ENCODE data around the gene H2BW2. TPM values are rescaled to one million over a fixed set of nuclear protein-coding genes. Genes with fewer than 3 reads are reported as not detected.
"Not testable (repeated sequence)": the region's sequence is repeated elsewhere in the genome, so short reads cannot be mapped to it uniquely, and the experiment has no call there.

The H2BW2 gene
- total and polyA plus RNA-seq, 2 donors (not counting 1 experiment from before 2014, with no cell fraction given), result not detected

- H3K27ac ChIP-seq (ENCODE audit: insufficient read depth, low read length), result no peak overlapping the region
- no peaks in the 10 kb centered on the region for H4K20me1 ChIP-seq (ENCODE audit: control insufficient read depth, extremely low read depth, insufficient read depth, low read length)
- H3K79me2 ChIP-seq (ENCODE audit: control insufficient read depth, insufficient read depth, low read length), result no peaks in the 10 kb centered on the region
- no peaks in the 10 kb centered on the region for H3K27me3 ChIP-seq (ENCODE audit: control insufficient read depth, insufficient read depth, low read length)
- H3K9ac ChIP-seq (ENCODE audit: insufficient read depth, low read length), result no peak overlapping the region
- H3K4me3 ChIP-seq (replicated peaks in 1 of 4; ENCODE audit: control extremely low read depth in 1 of 4, insufficient read depth in 1 of 4, low read depth in 3 of 4, low read length in 4 of 4), result no peak overlapping the region
- no peak overlapping the region for H2AFZ ChIP-seq (ENCODE audit: low read length)
- TF ChIP-seq EZH2 (IDR thresholded peaks at IDR 0.05; ENCODE audit: low read length, missing control alignments), result no peak
- TF ChIP-seq, protein P1, sequence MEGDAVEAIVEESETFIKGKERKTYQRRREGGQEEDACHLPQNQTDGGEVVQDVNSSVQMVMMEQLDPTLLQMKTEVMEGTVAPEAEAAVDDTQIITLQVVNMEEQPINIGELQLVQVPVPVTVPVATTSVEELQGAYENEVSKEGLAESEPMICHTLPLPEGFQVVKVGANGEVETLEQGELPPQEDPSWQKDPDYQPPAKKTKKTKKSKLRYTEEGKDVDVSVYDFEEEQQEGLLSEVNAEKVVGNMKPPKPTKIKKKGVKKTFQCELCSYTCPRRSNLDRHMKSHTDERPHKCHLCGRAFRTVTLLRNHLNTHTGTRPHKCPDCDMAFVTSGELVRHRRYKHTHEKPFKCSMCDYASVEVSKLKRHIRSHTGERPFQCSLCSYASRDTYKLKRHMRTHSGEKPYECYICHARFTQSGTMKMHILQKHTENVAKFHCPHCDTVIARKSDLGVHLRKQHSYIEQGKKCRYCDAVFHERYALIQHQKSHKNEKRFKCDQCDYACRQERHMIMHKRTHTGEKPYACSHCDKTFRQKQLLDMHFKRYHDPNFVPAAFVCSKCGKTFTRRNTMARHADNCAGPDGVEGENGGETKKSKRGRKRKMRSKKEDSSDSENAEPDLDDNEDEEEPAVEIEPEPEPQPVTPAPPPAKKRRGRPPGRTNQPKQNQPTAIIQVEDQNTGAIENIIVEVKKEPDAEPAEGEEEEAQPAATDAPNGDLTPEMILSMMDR (conservative IDR thresholded peaks at IDR 0.05 in 1 of 2, IDR thresholded peaks at IDR 0.05 in 1 of 2; ENCODE audit: low read depth in 1 of 2, low read length in 2 of 2), result no peak
- no peaks in the 10 kb centered on the region for H3K9me3 ChIP-seq (ENCODE audit: control insufficient read depth, insufficient read depth, low read depth, low read length)
- H3K4me1 ChIP-seq (ENCODE audit: control insufficient read depth, extremely low read depth, insufficient read depth, low read length), result no peaks in the 10 kb centered on the region
- DNase-seq (ENCODE audit: low read depth in 2 of 2), result no peak
- no peaks in the 10 kb centered on the region for H3K36me3 ChIP-seq (ENCODE audit: control insufficient read depth, insufficient read depth, low read length)
- no peak overlapping the region for H3K4me2 ChIP-seq (ENCODE audit: extremely low read depth, insufficient read depth, low read length)
Measured at GRCh38 chrX:104013158-104013557, 26.6 kb upstream of the H2BW2 start.

DNA sequence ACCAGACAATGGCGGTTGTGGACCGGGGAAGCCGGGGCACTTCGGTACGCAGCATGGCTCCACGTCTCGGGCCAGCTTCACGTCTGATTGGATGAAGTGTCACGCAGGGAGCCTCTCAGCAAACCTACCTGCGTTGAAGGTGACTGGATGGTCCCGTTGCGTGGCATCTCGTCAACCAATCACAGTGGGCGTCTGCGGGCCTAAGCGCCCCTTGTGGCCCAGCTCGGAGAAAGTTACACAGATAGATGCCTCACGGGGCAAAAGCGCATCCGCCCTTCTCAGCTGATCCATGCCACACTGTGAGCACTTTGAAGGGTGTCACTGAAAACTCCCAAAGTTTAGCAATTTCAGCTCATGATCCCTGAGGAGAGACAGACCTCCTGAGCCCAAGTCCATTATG lies 26.1 kb upstream of the H2BW2 start, which contains the start of gene H2BW1:
Gene H2BW1 (minus strand): TSS at position 103 of the 400 bp plus-strand sequence. CDS start 132 bp downstream, outside the sequence.
- Histone ChIP-seq H2AFZ (ENCODE audit: low read length) (no peak within 1 kb of the TSS), H3K27ac (ENCODE audit: insufficient read depth, low read length) (no peak within 1 kb of the TSS), H3K9ac (ENCODE audit: insufficient read depth, low read length) (no peak within 1 kb of the TSS), H3K36me3 (ENCODE audit: control insufficient read depth, insufficient read depth, low read length) (no peaks in the 10 kb centered on the region), H3K9me3 (ENCODE audit: control insufficient read depth, insufficient read depth, low read depth, low read length) (no peaks in the 10 kb centered on the region), H3K27me3 (ENCODE audit: control insufficient read depth, insufficient read depth, low read length) (no peaks in the 10 kb centered on the region), H4K20me1 (ENCODE audit: control insufficient read depth, extremely low read depth, insufficient read depth, low read length) (no peaks in the 10 kb centered on the region), H3K79me2 (ENCODE audit: control insufficient read depth, insufficient read depth, low read length) (no peaks in the 10 kb centered on the region), H3K4me1 (ENCODE audit: control insufficient read depth, extremely low read depth, insufficient read depth, low read length) (no peaks in the 10 kb centered on the region), H3K4me2 (ENCODE audit: extremely low read depth, insufficient read depth, low read length) (no peak within 1 kb of the TSS), H3K4me3 (replicated peaks in 1 of 4; ENCODE audit: control extremely low read depth in 1 of 4, insufficient read depth in 1 of 4, low read depth in 3 of 4, low read length in 4 of 4) (no peak within 1 kb of the TSS)
- TF ChIP-seq, protein P1 (conservative IDR thresholded peaks at IDR 0.05 in 1 of 2, IDR thresholded peaks at IDR 0.05 in 1 of 2; ENCODE audit: low read depth in 1 of 2, low read length in 2 of 2), result no peak
- no peak for TF ChIP-seq EZH2 (IDR thresholded peaks at IDR 0.05; ENCODE audit: low read length, missing control alignments)
- no peak for DNase-seq (ENCODE audit: low read depth in 2 of 2)

DNA sequence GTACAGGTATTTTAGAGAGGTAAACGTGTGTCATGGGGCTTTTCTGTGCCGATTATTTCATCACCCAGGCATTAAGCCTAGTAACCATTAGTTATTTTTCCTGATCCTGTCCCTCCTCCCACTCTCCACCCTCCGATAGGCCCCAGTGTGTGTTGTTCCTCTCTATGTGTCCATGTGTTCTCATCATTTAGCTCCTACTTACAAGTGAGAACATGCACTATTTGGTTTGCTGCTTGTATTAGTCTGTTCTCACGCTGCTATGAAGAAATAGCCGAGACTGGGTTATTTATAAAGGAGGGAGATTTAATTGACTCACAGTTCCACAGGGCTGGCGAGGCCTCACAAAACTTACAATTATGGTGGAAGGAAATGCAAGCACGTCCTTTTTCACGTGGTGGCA lies 24.2 kb upstream of the H2BW2 start:
- H3K27ac ChIP-seq (ENCODE audit: insufficient read depth, low read length); H3K4me2 ChIP-seq (ENCODE audit: extremely low read depth, insufficient read depth, low read length); H3K9ac ChIP-seq (ENCODE audit: insufficient read depth, low read length): not testable (repeated sequence)

More for the DNA sequence above, 24.2 kb upstream of the H2BW2 start:
- H3K36me3 ChIP-seq (ENCODE audit: control insufficient read depth, insufficient read depth, low read length); H3K79me2 ChIP-seq (ENCODE audit: control insufficient read depth, insufficient read depth, low read length); DNase-seq (ENCODE audit: low read depth in 2 of 2); H3K9me3 ChIP-seq (ENCODE audit: control insufficient read depth, insufficient read depth, low read depth, low read length); H3K4me1 ChIP-seq (ENCODE audit: control insufficient read depth, extremely low read depth, insufficient read depth, low read length); H3K4me3 ChIP-seq (replicated peaks in 1 of 4; ENCODE audit: control extremely low read depth in 1 of 4, insufficient read depth in 1 of 4, low read depth in 3 of 4, low read length in 4 of 4); H4K20me1 ChIP-seq (ENCODE audit: control insufficient read depth, extremely low read depth, insufficient read depth, low read length); H3K27me3 ChIP-seq (ENCODE audit: control insufficient read depth, insufficient read depth, low read length); H2AFZ ChIP-seq (ENCODE audit: low read length): not testable (repeated sequence)

Measured in fibroblast of lung (primary cell).